ENCODE data around the gene MAP4K4.

MAP4K4 gene

GRCh38 chr2:101808006-101808562, 110.6 kb downstream of the MAP4K4 start:
- no peak for DNase-seq (ENCODE audit: extremely low read depth, low read depth)
- TF ChIP-seq, protein P1, sequence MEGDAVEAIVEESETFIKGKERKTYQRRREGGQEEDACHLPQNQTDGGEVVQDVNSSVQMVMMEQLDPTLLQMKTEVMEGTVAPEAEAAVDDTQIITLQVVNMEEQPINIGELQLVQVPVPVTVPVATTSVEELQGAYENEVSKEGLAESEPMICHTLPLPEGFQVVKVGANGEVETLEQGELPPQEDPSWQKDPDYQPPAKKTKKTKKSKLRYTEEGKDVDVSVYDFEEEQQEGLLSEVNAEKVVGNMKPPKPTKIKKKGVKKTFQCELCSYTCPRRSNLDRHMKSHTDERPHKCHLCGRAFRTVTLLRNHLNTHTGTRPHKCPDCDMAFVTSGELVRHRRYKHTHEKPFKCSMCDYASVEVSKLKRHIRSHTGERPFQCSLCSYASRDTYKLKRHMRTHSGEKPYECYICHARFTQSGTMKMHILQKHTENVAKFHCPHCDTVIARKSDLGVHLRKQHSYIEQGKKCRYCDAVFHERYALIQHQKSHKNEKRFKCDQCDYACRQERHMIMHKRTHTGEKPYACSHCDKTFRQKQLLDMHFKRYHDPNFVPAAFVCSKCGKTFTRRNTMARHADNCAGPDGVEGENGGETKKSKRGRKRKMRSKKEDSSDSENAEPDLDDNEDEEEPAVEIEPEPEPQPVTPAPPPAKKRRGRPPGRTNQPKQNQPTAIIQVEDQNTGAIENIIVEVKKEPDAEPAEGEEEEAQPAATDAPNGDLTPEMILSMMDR (IDR thresholded peaks at IDR 0.05; ENCODE audit: low read depth, low read length), result no peak

DNA sequence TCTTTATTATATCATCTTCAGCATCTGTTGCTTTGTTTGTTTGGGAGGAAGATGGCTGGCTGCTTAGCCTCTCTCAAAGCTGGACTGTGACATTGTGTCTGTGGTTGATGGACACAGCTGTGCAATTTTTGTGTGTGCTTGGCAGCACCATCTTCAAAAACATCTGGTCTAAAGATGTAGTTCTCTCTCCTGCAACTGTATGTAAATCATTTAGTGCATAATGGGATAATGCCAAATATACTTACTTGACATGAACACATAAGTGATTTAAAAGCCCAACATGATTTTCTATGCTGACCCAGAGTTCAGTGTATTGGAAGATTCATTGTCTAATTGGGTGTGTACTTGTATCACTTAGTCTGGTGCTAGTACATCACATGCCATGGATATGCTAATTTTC, 112.2 kb downstream of the MAP4K4 start:
- no peak for DNase-seq (ENCODE audit: extremely low read depth, low read depth)
- TF ChIP-seq, protein P1 (IDR thresholded peaks at IDR 0.05; ENCODE audit: low read depth, low read length), result no peak

DNA sequence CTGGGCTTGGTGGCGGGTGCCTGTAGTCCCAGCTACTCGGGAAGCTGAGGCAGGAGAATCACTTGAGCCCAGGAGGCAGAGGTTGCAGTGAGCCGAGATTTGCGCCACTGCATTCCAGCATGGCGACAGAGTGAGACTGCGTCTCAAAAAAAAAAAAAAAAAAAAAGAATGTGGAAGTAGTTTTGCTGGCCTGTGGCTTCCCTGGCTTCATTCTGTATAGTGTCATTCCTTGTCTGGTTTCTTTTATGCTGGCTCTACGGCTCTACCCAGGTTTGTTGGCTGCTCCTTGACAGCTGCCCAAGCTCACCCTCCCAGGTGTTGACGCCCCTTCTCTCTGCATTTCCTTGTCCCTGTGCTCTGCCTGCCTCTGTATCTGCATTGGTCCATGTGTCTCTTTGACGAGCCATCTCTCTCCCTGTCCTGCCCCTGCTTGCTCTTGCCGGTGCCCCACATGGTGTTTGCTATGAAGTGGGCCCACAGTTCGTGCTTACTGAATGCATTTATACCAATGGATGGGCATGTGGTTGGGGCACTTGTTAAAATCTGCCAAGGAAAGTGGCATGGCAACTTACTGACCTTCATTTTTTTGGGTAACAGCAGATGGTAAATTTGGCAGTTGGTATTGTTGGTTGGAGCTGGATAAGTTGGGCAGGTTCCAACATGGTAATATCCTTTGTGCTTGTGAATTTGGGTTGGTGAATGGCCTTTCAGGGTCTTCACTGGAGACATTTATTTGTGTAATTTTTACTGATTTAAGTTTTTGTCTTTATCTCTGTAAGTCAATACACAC, 113.9 kb downstream of the MAP4K4 start:
- TF ChIP-seq, protein P1 (IDR thresholded peaks at IDR 0.05; ENCODE audit: low read depth, low read length), result no peak
- DNase-seq (ENCODE audit: extremely low read depth, low read depth), result no peak

DNA sequence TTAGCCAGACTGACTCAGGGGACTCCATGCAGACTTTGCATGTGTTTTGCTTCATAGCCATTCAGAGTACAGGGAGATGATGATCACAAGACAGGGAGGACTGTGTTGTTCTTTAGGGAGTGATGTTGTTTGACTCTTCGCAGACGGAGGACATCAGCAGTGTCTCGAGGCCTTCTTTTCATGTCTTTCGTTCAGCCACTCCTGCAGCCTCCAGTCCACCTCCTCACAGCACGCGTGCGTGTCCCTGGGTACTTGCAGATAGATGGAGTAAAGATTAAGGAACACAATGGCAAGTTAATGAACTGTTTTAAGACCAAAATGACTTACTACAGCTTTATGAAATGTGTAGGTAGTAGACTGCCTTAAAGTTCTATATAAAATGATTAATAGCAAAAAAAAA, 114.7 kb downstream of the MAP4K4 start:
- TF ChIP-seq, protein P1 (IDR thresholded peaks at IDR 0.05; ENCODE audit: low read depth, low read length), result no peak
- DNase-seq (ENCODE audit: extremely low read depth, low read depth), result no peak

DNA sequence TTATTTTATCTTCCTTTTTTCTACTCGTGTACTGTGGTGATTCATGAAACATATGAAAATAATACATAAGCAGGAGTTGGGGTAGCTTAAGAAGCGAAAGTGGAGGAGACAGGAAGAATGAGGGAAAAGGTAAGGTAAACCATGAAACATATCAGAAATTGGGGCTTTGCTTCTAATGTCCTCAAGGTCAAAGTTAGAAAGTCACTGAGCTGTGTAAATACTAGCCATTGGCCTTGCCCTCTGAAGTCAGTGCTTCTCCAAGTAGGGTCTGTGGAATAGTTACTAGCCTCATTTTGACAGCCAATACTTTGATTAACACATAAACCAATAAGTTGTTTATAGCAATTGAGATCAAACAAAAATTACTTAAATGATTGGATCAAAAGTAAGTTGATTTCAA, 117.2 kb downstream of the MAP4K4 start:
- TF ChIP-seq, protein P1 (IDR thresholded peaks at IDR 0.05; ENCODE audit: low read depth, low read length), result no peak
- no peak for DNase-seq (ENCODE audit: extremely low read depth, low read depth)

- TF ChIP-seq, protein P1 (IDR thresholded peaks at IDR 0.05; ENCODE audit: low read depth, low read length), result no peak
- DNase-seq (ENCODE audit: extremely low read depth, low read depth), result no peak
Observed at GRCh38 chr2:101815154-101815553, 117.6 kb downstream of the MAP4K4 start.

- TF ChIP-seq, protein P1 (IDR thresholded peaks at IDR 0.05; ENCODE audit: low read depth, low read length), result no peak
- no peak for DNase-seq (ENCODE audit: extremely low read depth, low read depth)
Observed at GRCh38 chr2:101815739-101816391, 118.4 kb downstream of the MAP4K4 start.

All from AG09319 (cell line).